ENCODE measurements around the gene MPPED1.

The MPPED1 gene

DNA sequence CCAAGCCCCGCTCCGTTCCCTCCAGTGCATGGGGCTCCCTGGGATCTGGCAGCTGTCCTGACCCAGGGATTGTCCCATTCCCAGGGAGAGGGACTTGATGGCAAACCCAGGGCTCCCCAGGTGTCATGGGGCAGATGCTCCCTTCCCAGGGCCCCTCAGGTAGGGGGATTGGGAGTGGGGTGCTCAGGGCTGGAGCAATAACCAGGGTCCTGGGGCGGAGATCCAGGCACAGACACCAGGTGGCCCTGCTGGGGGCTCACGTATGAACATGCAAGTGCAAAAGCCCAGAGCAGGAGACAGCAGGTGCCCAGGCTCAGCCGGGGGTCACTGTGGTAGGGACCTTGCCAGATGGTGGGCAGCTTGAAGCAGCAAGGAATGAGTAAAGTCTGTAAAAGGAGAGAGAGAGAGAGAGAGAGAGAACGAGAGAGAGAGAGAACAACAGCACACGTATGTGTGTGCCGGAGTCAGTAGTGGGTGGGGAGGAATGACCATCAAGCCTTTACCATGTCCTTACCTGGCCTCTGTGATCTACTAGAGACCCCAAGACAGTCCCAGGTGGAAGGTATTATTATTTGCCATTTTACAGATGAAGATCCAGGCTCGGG lies 19.3 kb upstream of the MPPED1 start:
- ATAC-seq (no peak), DNase-seq (no peak)

GRCh38 chr22:43393132-43393843 lies 18.5 kb upstream of the MPPED1 start:
- DNase-seq (no peak), ATAC-seq (no peak)

DNA sequence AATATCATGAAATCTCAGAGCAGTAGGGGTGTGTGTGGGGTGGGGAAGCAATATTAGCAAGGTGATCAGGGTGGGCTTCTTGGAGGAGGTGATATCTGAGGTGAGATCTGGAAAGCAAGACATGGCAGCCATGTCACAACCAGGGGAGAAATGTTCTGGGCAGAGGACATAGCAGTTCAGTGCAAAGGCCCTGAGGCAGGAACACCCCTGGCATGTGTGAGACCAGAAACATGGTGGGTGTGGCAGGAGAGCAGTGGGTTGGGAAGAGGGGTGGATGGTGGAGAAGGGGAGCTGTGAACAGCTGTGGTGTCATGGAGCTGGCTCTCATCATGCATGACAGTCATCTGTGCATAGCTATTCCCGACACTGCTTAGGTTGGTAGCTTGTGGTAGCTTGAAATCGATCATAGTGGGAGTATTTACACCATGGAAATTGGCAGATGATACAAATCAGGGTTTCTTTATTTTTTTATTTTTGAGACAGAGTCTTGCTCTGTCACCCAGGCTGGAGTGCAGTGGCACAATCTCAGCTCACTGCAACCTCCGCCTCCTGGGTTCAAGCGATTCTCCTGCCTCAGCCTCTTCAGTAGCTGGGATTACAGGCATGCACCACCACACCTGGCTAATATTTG lies 17.9 kb upstream of the MPPED1 start:
- DNase-seq, result no peak
- ATAC-seq, result no peak

DNA sequence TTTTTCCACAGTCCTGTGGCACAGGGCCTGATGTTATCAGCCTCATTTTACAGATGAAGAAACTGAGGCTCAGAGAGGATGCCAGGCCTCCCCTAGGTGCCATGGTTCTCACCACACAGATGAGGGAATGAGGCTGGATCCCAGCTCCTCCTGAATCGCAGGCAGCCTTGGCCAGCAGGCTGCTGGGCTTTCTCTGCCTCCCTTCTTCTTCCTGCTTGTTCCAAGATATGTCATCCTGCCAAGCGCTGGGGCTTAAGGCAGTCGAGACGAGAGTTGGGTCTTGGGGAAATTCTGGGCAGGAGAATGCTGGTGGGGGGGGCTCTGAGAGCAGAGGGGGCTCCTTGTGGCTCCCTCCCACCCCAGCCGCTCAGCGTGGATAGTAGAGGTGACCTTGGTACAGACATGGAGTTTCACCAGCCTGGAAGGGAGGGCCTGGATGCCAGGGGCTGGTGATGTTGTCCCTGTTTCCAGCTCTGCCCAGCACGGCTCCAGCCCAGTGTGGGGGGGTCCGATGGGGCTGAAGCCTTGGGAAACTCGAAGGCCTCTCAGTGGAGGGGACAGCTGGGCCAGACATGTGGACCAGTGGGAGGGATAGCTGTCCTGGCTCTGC lies 16.6 kb upstream of the MPPED1 start:
- ATAC-seq (no peak), DNase-seq (no peak)

DNA sequence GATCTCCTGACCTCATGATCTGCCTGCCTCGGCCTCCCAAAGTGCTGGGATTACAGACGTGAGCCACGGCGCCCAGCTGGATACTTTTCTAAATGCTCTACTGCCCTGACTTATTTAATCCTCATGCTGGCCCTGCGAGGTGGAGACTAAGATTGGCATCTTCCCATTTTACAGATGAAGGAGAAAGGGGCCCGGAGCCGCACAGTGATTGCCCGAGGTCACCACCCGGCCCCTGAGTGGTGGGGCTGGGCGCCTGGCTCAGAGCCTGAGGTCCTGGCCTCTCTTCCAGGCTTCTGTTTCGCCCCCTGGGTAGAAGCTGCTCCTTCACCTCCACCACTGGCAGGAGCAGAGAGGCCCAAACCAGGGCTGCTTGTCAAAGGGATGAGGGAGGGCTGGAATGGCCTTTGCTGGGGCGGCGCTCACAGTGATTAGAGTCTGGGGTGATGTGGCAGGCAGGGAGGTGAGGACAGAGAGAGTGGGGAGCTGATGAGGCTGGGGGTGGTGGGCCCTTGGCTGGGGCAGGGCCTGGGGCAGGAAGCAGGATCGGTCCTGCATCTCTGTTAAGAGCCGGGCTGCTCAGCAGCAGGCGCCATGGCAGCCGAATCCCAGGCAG lies 15.4 kb upstream of the MPPED1 start:
- DNase-seq (no peak), ATAC-seq (no peak)

GRCh38 chr22:43396934-43397457 lies 14.8 kb upstream of the MPPED1 start:
- no peak for DNase-seq
- ATAC-seq, result no peak

- DNase-seq (no peak), ATAC-seq (no peak)
These were observed 14.0 kb upstream of the MPPED1 start for GRCh38 chr22:43397766-43398165.

- no peak for DNase-seq
- no peak for ATAC-seq
These were observed 13.6 kb upstream of the MPPED1 start for GRCh38 chr22:43398246-43398645.

GRCh38 chr22:43398910-43399309 lies 12.9 kb upstream of the MPPED1 start:
- DNase-seq, result no peak
- no peak for ATAC-seq

- no peak for DNase-seq
- no peak for ATAC-seq
These were observed 12.4 kb upstream of the MPPED1 start for GRCh38 chr22:43399338-43399979.

GRCh38 chr22:43399980-43400358 lies 11.8 kb upstream of the MPPED1 start:
- no peak for DNase-seq
- ATAC-seq, result no peak

DNA sequence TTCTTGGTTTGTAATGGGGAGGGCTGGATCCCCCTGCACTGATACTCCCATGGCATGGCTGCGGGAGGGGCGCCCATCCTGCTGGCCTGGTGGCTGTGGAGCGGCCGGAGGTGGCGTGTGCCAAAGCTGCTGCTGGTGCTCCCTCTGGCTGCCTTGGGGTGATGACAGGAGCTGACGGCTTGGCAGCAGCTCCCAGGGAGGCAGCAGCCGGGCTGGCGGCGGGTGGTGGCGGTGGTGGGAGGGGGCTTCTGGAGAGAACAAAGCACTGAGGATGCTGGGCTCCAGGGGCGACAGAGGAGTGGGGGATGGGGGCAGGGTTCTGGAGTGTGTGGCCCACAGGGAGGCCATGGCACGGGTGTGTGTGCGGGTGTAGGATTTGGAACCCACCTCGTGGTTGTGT lies 11.4 kb upstream of the MPPED1 start:
- no peak for ATAC-seq
- DNase-seq, result no peak

GRCh38 chr22:43401233-43401632 lies 10.6 kb upstream of the MPPED1 start:
- ATAC-seq (no peak), DNase-seq (no peak)

GRCh38 chr22:43401661-43402060 lies 10.2 kb upstream of the MPPED1 start:
- DNase-seq, result no peak
- no peak for ATAC-seq

DNA sequence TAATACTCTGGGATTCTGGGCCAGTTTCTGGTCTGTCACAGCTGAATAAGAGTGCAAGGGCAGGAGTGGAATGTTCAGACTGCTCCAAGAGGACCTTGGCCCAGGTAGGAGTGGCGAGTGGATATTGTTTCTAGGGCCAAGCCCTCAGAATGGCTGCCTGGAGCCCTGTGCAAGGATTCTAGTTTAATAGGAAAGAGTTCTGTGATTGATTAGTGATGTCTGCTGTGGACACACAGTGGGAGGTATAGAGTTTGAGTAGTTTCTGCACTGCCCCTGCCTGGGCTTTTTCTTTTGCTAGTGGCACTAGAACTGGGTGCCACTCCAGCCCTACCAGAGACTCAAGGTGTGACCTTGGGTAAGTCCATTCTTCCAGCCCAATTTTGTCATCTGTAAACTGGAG lies 9.7 kb upstream of the MPPED1 start:
- no peak for DNase-seq
- no peak for ATAC-seq

GRCh38 chr22:43404673-43405385 lies 7.0 kb upstream of the MPPED1 start:
- DNase-seq (no peak), ATAC-seq (no peak)

DNA sequence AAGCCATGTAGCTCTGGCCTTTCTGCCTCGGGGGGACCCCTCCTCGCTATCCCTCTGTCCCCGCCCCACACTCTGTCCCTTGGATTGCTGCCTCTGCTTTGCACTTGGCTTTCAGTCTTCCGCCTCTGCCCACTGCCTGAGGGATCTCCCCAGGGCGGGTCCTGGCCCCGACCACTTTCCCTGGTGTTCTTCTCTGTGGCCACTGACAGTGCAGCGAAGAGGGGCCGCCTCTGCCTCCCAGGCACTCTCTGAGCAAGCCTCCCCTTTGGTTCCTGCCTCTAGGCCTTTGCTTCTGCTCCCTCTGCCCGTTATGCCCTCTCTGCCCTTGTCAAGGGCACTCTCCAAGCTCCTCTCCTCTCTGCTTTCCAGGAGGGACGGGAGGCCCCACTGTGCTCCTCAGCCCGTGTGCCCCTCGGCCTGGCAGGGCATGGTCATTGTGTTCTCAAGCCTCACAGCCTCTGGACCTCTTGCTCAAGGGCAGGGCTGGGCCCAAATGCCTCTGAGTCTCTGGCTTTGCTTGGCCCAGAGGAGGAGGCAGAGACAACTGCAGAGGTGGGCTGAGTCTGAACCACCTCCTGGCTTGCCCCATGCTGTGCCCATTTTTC lies 5.5 kb upstream of the MPPED1 start:
- no peak for ATAC-seq
- no peak for DNase-seq

DNA sequence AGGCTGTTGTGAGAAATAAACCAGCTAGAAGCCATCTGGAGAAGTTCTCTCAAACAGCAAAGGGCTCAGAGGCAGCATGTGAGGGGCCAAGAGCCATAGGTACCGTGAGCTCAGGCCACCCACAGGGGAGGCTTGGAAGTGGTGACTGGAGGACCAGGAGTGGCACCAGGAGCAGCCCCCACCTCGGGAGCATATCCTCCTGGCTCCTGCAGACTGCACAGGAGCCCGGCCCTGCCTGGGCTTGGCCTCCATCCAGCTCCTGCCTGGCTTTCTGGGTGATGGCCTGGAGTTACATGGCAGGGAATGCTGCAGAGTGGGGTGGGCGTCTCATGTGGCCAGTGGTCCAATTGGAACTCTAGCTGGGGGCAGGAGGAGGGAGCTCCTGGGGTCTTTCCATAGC lies 4.2 kb upstream of the MPPED1 start:
- no peak for ATAC-seq
- no peak for DNase-seq

- DNase-seq (no peak), ATAC-seq (no peak)
These were observed 3.8 kb upstream of the MPPED1 start for GRCh38 chr22:43408009-43408408.

DNA sequence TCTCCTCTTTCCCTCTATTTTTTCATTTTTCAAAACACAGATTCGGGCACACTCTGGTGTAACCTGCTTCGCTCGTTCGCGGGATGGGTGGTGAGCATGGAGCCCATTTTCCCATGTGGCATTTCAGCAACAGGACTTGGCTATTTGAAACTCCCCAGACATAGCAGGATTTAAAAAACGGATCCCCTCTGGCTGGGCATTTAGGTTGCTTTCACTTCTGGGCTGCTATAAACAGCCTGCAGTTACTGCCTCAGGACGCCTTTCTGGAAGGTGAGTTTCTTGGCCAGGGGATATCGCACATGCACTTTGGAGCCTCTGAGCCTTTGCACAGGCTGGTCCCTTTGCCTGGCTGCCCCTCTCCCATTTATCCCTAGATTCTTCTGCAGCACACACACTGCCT lies 2.8 kb upstream of the MPPED1 start:
- ATAC-seq, result no peak

GRCh38 chr22:43409800-43410199 lies 2.0 kb upstream of the MPPED1 start:
- no peak for ATAC-seq

More for the DNA sequence above, 2.8 kb upstream of the MPPED1 start:
- no peak for DNase-seq

More at GRCh38 chr22:43409800-43410199, 2.0 kb upstream of the MPPED1 start:
- DNase-seq, result no peak

All from stimulated activated naive CD8-positive, alpha-beta T cell treated with anti-CD3 and anti-CD28 coated beads, Interleukin-15, Interleukin-2, amounts not matched to agents 100 U/mL and 50 U/mL, for 24 hours (primary cell).